ENCODE measurements around the gene SLC2A1.

The SLC2A1 gene

GRCh38 chr1:42936309-42937078 is 22.2 kb downstream of the SLC2A1 start:
- in situ Hi-C loops (cut with HindIII; ENCODE audit: low pct_ligation_motif_present, low sequenced_read_pairs) = no loop called here
- no peak for DNase-seq
- Histone ChIP-seq H3K4me3 (ENCODE audit: low read depth, low read length) (no peak overlapping the region), H3K27me3 (replicated peaks) (no peaks in the 10 kb centered on the region), H3K27ac (peak overlapping the region; percentile 30), H3K36me3 (replicated peaks) (peaks cover 28% of the 10 kb centered on the region)
- no peak for TF ChIP-seq CTCF (IDR thresholded peaks at IDR 0.05; ENCODE audit: low read depth, low read length, missing control alignments)

DNA sequence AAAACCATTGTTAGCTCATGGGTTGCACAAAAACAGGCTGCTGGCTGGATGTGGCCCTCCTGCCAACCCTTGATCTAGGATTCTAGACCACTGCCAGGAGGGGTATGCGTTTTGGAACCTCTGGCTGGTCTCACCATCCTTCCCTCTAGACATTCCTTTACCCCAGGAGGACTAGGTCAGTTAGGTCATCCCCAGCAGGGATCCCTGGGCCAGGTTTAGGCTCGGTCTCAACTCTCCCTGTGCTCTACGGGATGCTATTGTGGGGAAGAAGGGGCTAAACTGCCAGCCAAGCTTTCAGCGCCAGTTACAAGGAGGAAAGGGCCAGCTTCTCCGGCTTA is 22.7 kb downstream of the SLC2A1 start:
- no peaks in the 10 kb centered on the region for H3K27me3 ChIP-seq (replicated peaks)
- H3K4me3 ChIP-seq (ENCODE audit: low read depth, low read length) = no peak overlapping the region
- in situ Hi-C loops (cut with HindIII; ENCODE audit: low pct_ligation_motif_present, low sequenced_read_pairs) = no loop called here
- no peak overlapping the region for H3K27ac ChIP-seq
- H3K36me3 ChIP-seq (replicated peaks) = peaks cover 31% of the 10 kb centered on the region
- TF ChIP-seq CTCF (IDR thresholded peaks at IDR 0.05; ENCODE audit: low read depth, low read length, missing control alignments) = no peak
- no peak for DNase-seq

GRCh38 chr1:42935313-42935895 is 23.3 kb downstream of the SLC2A1 start:
- no peak for TF ChIP-seq CTCF (IDR thresholded peaks at IDR 0.05; ENCODE audit: low read depth, low read length, missing control alignments)
- Histone ChIP-seq H3K36me3 (replicated peaks) (peaks cover 36% of the 10 kb centered on the region), H3K27me3 (replicated peaks) (no peaks in the 10 kb centered on the region), H3K4me3 (ENCODE audit: low read depth, low read length) (no peak overlapping the region), H3K27ac (no peak overlapping the region)
- in situ Hi-C loops (cut with HindIII; ENCODE audit: low pct_ligation_motif_present, low sequenced_read_pairs) = no loop called here
- no peak for DNase-seq

- no peak for DNase-seq
- no peak overlapping the region for H3K27ac ChIP-seq
- no peaks in the 10 kb centered on the region for H3K27me3 ChIP-seq (replicated peaks)
- no peak for TF ChIP-seq CTCF (IDR thresholded peaks at IDR 0.05; ENCODE audit: low read depth, low read length, missing control alignments)
- no peak overlapping the region for H3K4me3 ChIP-seq (ENCODE audit: low read depth, low read length)
- in situ Hi-C loops (cut with HindIII; ENCODE audit: low pct_ligation_motif_present, low sequenced_read_pairs) = no loop called here
- peaks cover 43% of the 10 kb centered on the region for H3K36me3 ChIP-seq (replicated peaks)
These were observed 23.9 kb downstream of the SLC2A1 start for GRCh38 chr1:42934541-42935312.

GRCh38 chr1:42933610-42934491 is 24.8 kb downstream of the SLC2A1 start:
- Histone ChIP-seq H3K4me3 (ENCODE audit: low read depth, low read length) (no peak overlapping the region), H3K36me3 (replicated peaks) (peaks cover 46% of the 10 kb centered on the region), H3K27me3 (replicated peaks) (no peaks in the 10 kb centered on the region), H3K27ac (no peak overlapping the region)
- in situ Hi-C loops (cut with HindIII; ENCODE audit: low pct_ligation_motif_present, low sequenced_read_pairs) = no loop called here
- TF ChIP-seq CTCF (IDR thresholded peaks at IDR 0.05; ENCODE audit: low read depth, low read length, missing control alignments) = no peak
- DNase-seq = no peak

Measured in brain microvascular endothelial cell (primary cell).